NCI-H526 (cell line): ENCODE results near the gene ATXN7L3B.
A peak's percentile ranks its signal among the peaks of the same experiment; 100 is the strongest.

Experiments
- DNase-seq, 2 experiments: peaks; one replicate each; lab custom pipeline; 2025; lab: John Stamatoyannopoulos, UW

Gene ATXN7L3B

GRCh38 chr12:74537707-74538385, at the start of gene ATXN7L3B:
Gene ATXN7L3B, plus strand, starts transcription at chr12:74537835. Its CDS starts 278 bp downstream, at chr12:74538113.
- DNase-seq = peak; percentile 92 to 96

- DNase-seq = no peak
Observed at GRCh38 chr12:74488134-74488533, 49.5 kb upstream of the ATXN7L3B start.

- no peak for DNase-seq
Observed at GRCh38 chr12:74489543-74489942, 48.1 kb upstream of the ATXN7L3B start.

GRCh38 chr12:74490390-74491064, 47.1 kb upstream of the ATXN7L3B start:
- no peak for DNase-seq

- no peak for DNase-seq
Observed at GRCh38 chr12:74491374-74491773, 46.3 kb upstream of the ATXN7L3B start.

GRCh38 chr12:74499192-74499591, 38.4 kb upstream of the ATXN7L3B start:
- DNase-seq = no peak

- peak; percentile 66 to 81 for DNase-seq
Observed at GRCh38 chr12:74508873-74509657, 28.6 kb upstream of the ATXN7L3B start.

GRCh38 chr12:74509886-74510285, 27.7 kb upstream of the ATXN7L3B start:
- no peak for DNase-seq

- DNase-seq = no peak
Observed at GRCh38 chr12:74514098-74514872, 23.4 kb upstream of the ATXN7L3B start.

- DNase-seq = no peak
Observed at GRCh38 chr12:74515849-74516248, 21.8 kb upstream of the ATXN7L3B start.

GRCh38 chr12:74526535-74526934, 11.1 kb upstream of the ATXN7L3B start:
- no peak for DNase-seq

- no peak for DNase-seq
Observed at GRCh38 chr12:74527491-74527890, 10.1 kb upstream of the ATXN7L3B start.

- DNase-seq = no peak
Observed at GRCh38 chr12:74530676-74531075, 7.0 kb upstream of the ATXN7L3B start.

GRCh38 chr12:74535536-74535935, 2.1 kb upstream of the ATXN7L3B start:
- no peak for DNase-seq

- peak; percentile 70 to 75 for DNase-seq
Observed at GRCh38 chr12:74537126-74537706, 419 bp upstream of the ATXN7L3B start.

- peak in 1 of 2 experiments; percentile 39 for DNase-seq
Observed at GRCh38 chr12:74538491-74539258, 1.0 kb downstream of the ATXN7L3B start.

- DNase-seq = no peak
Observed at GRCh38 chr12:74539261-74539660, 1.6 kb downstream of the ATXN7L3B start.

- no peak for DNase-seq
Observed at GRCh38 chr12:74539765-74540526, 2.3 kb downstream of the ATXN7L3B start.

- DNase-seq = no peak
Observed at GRCh38 chr12:74541074-74541473, 3.4 kb downstream of the ATXN7L3B start.

- DNase-seq = no peak
Observed at GRCh38 chr12:74547249-74547648, 9.6 kb downstream of the ATXN7L3B start.
